Natural killer cell (primary cell): ENCODE data around the gene CAMTA1. TPM values are rescaled to one million over a fixed set of nuclear protein-coding genes. Genes with fewer than 3 reads are reported as not detected.

Experiments
- ATAC-seq, 3 donors: fragments of 150-1000 bp in 2 of 3; fragments of 200-7000 bp in 1 of 3; cut with Tn5 transposase; 1 replicate in 1 of 3; 2 replicates in 2 of 3; pipeline ENCODE4 v1.10.0; 2021; ENCODE audit warnings: mild to moderate bottlenecking in 2 of 3, moderate library complexity in 2 of 3
- DNase-seq, 2 donors: peaks; one replicate each; pipeline versions ENCODE4 v3.0.0 to v3.0.0-alpha.2; 2013 to 2021; ENCODE audit warnings: mixed read lengths in 1 of 2
- H3K27ac ChIP-seq: one replicate; pipeline ENCODE4 v1.5.1; 2013; ENCODE audit warnings: mild to moderate bottlenecking, low read length
- H3K27me3 ChIP-seq: one replicate; pipeline ENCODE4 v1.6.1; 2013; ENCODE audit warnings: low read length; ENCODE audit not compliant: control insufficient read depth, insufficient read depth
- H3K36me3 ChIP-seq: one replicate; pipeline ENCODE4 v1.6.1; 2013; ENCODE audit warnings: low read length; ENCODE audit not compliant: control insufficient read depth, insufficient read depth
- H3K4me1 ChIP-seq: one replicate; pipeline ENCODE4 v1.6.1; 2013; ENCODE audit warnings: low read length; ENCODE audit not compliant: control insufficient read depth, insufficient read depth
- H3K4me3 ChIP-seq: one replicate; pipeline ENCODE4 v1.5.1; 2013; ENCODE audit warnings: low read length
- H3K9me3 ChIP-seq: one replicate; pipeline ENCODE4 v1.6.1; 2013; ENCODE audit warnings: low read length; ENCODE audit not compliant: control insufficient read depth, insufficient read depth
- H3K27ac Mint-ChIP-seq, 2 donors: one replicate each; pipeline ENCODE4 v1.8.0; 2022; ENCODE audit warnings: mild to moderate bottlenecking in 2 of 2, mixed read lengths in 2 of 2, moderate library complexity in 1 of 2
- H3K27me3 Mint-ChIP-seq, 2 donors: one replicate each; pipeline ENCODE4 v1.8.0; 2022; ENCODE audit warnings: low read depth in 2 of 2, mixed read lengths in 2 of 2
- H3K36me3 Mint-ChIP-seq: one replicate; pipeline ENCODE4 v1.8.0; 2022; ENCODE audit warnings: mixed read lengths
- H3K4me1 Mint-ChIP-seq, 2 donors: one replicate each; pipeline ENCODE4 v1.8.0; 2022; ENCODE audit warnings: mixed read lengths in 2 of 2
- H3K4me3 Mint-ChIP-seq: one replicate; pipeline ENCODE4 v1.8.0; 2022; ENCODE audit warnings: mild to moderate bottlenecking, moderate library complexity, mixed read lengths
- H3K9me3 Mint-ChIP-seq, 2 donors: one replicate each; pipeline ENCODE4 v1.8.0; 2022; ENCODE audit warnings: mixed read lengths in 2 of 2
- WGBS: methylation state at CpG from one replicate; pipeline ENCODE4 v1.1.7; 2013; ENCODE audit warnings: missing lambda C conversion rate; ENCODE audit not compliant: insufficient coverage; 5-methylcytosine and 5-hydroxymethylcytosine counted together
- intact Hi-C: fragments of 100-400 bp; cut with micrococcal nuclease; formaldehyde crosslinking; loops from one replicate; pipeline ENCODE4 v1.14.2; 2022
- total RNA-seq, 4 donors: library from RNA; stranded (reverse); fragments of 120-200 nt in 1 of 4; gene quantifications; one replicate each; pipeline versions ENCODE4 v1.2.3 to v1.2.4, GENCODE V29; 2013 to 2022
- TF ChIP-seq, protein P1 (sequence below): fragments of 200-600 bp; IDR thresholded peaks from one replicate; pipeline ENCODE4 v1.8.0; 2022; ENCODE audit warnings: antibody characterized with exemption

The CAMTA1 gene
- total RNA-seq, 3 donors from 2014 or later (not counting 1 experiment from before 2014, with no cell fraction given), result 40.6 to 53.3 (median 44.9) TPM

DNA sequence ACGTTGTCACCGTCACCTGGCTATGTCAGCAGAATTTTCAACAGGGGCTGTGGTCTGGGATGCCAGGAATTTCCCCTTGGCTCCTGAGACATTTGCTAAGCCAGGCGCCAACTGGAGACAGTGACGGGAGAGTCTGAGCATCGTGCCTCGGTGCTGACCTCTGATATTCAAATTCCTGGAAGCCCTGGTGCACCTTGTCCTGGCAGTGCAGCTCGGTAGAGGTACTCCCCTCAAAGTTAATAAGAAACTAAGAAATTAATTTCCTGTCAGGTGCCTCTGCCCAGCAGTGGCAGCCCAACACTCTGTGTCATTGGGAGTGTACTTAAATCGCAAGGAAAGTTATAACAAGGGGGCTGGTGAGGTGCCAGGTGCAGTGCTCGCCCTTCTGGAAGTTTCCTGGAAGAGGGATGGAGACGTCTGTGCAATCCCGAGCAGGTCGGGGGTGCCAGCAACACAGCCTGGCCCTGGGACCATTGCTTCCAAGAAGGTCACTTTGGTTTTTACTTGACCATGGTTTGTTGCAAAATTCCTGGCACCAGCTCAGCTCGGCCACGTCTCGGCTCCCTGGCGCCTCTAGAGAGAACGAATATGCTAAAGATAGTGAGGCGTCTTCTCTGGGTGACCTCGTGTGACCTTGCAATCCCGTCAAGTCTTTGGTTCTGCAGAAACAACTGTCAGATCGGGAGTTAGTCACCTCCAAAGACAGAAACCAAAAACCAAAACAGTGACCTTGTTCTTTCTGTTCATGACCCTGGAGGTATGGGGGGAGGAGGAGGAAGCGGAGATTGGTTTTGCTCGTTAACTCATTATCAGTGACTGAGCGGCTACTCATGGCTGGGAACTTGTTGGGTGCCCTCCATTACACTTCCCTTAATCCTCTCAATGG lies 836.3 kb downstream of the CAMTA1 start:
- intact Hi-C loops, result no loop called here
- no peak for ATAC-seq
- no peaks in the 10 kb centered on the region for H3K4me1 Mint-ChIP-seq
- no peaks in the 10 kb centered on the region for H3K36me3 ChIP-seq
- H3K4me3 ChIP-seq, result no peak overlapping the region
- H3K36me3 Mint-ChIP-seq, result no peaks in the 10 kb centered on the region
- TF ChIP-seq, protein P1, sequence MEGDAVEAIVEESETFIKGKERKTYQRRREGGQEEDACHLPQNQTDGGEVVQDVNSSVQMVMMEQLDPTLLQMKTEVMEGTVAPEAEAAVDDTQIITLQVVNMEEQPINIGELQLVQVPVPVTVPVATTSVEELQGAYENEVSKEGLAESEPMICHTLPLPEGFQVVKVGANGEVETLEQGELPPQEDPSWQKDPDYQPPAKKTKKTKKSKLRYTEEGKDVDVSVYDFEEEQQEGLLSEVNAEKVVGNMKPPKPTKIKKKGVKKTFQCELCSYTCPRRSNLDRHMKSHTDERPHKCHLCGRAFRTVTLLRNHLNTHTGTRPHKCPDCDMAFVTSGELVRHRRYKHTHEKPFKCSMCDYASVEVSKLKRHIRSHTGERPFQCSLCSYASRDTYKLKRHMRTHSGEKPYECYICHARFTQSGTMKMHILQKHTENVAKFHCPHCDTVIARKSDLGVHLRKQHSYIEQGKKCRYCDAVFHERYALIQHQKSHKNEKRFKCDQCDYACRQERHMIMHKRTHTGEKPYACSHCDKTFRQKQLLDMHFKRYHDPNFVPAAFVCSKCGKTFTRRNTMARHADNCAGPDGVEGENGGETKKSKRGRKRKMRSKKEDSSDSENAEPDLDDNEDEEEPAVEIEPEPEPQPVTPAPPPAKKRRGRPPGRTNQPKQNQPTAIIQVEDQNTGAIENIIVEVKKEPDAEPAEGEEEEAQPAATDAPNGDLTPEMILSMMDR, result no peak
- no peaks in the 10 kb centered on the region for H3K27me3 ChIP-seq
- DNase-seq, result no peak
- no peaks in the 10 kb centered on the region for H3K9me3 ChIP-seq
- H3K27ac Mint-ChIP-seq, result no peak overlapping the region
- no peaks in the 10 kb centered on the region for H3K4me1 ChIP-seq
- H3K4me3 Mint-ChIP-seq, result no peak overlapping the region
- peaks cover 16 to 29% of the 10 kb centered on the region in 2 donors for H3K27me3 Mint-ChIP-seq
- WGBS, result 71% methylated on average over 23 of the region's 24 CpGs
- no peaks in the 10 kb centered on the region for H3K9me3 Mint-ChIP-seq
- no peak overlapping the region for H3K27ac ChIP-seq

DNA sequence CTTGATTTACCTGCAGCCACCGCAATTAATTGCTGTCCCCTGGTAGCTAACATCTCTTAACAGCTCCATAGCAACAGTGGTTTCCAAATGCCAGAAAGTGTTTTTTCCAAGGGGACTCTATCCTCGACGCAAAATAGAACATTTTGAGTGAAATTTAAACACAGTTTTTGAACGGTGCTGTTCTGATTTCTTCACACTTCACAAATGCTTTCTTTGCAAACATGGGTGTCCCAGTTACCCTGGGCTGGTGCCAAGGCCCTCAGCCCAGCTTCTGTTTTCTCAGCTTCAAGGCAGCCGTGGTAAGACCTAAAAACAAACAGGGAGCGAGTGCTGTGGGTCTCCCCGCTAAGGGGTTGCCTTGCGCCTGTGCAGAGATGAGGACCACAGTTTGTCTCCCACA lies 838.6 kb downstream of the CAMTA1 start:
- no peaks in the 10 kb centered on the region for H3K4me1 Mint-ChIP-seq
- no peaks in the 10 kb centered on the region for H3K9me3 Mint-ChIP-seq
- no peaks in the 10 kb centered on the region for H3K27me3 ChIP-seq
- DNase-seq (no peak), ATAC-seq (no peak)
- H3K9me3 ChIP-seq, result no peaks in the 10 kb centered on the region
- peaks cover 16 to 40% of the 10 kb centered on the region in 2 donors for H3K27me3 Mint-ChIP-seq
- 84% methylated on average over 8 of the region's 8 CpGs for WGBS
- intact Hi-C loops, result no loop called here
- H3K4me1 ChIP-seq, result no peaks in the 10 kb centered on the region
- no peaks in the 10 kb centered on the region for H3K36me3 ChIP-seq
- TF ChIP-seq, protein P1, result no peak
- no peaks in the 10 kb centered on the region for H3K36me3 Mint-ChIP-seq
- no peak overlapping the region for H3K27ac ChIP-seq
- no peak overlapping the region for H3K4me3 Mint-ChIP-seq
- no peak overlapping the region for H3K27ac Mint-ChIP-seq
- H3K4me3 ChIP-seq, result no peak overlapping the region

DNA sequence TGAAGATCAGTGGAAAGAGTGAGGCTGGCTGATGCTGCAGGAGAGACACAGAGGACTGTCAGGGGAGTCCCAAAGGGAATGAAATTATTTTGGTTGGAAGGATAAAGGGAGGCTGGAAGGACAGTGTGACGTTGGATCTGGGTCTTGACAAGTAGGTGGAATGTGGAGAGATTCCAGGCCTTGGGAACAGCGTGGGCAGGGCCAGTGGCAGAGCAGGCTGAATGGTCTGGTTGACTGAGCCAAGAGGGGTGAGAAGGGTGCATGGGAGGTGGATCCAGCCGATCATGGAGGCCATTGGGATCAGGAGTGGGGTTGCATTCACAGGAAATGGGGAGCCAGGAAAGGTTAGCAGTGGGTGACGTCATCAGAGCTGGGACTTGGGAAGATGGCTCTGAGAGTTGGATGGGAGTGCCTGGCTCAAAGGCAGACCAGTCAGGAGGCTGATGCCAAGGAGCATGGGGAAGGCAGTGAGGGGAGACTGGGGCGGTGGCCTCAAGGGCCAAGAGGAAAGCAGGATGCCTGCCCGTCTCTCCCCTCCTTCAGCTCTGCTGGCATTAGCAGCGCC lies 839.6 kb downstream of the CAMTA1 start:
- Histone ChIP-seq H3K27ac (no peak overlapping the region), H3K4me3 (no peak overlapping the region), H3K36me3 (no peaks in the 10 kb centered on the region), H3K4me1 (no peaks in the 10 kb centered on the region), H3K9me3 (no peaks in the 10 kb centered on the region), H3K27me3 (no peaks in the 10 kb centered on the region)
- no peaks in the 10 kb centered on the region for H3K36me3 Mint-ChIP-seq
- no peaks in the 10 kb centered on the region for H3K4me1 Mint-ChIP-seq
- no peak overlapping the region for H3K4me3 Mint-ChIP-seq
- no peaks in the 10 kb centered on the region for H3K9me3 Mint-ChIP-seq
- intact Hi-C loops, result no loop called here
- no peak for ATAC-seq
- peaks cover 24 to 49% of the 10 kb centered on the region in 2 donors for H3K27me3 Mint-ChIP-seq
- DNase-seq, result no peak
- TF ChIP-seq, protein P1, result no peak
- no peak overlapping the region for H3K27ac Mint-ChIP-seq
- 86% methylated on average over 7 of the region's 7 CpGs for WGBS
